ENCODE measurements around the gene EFNA2.

The EFNA2 gene

DNA sequence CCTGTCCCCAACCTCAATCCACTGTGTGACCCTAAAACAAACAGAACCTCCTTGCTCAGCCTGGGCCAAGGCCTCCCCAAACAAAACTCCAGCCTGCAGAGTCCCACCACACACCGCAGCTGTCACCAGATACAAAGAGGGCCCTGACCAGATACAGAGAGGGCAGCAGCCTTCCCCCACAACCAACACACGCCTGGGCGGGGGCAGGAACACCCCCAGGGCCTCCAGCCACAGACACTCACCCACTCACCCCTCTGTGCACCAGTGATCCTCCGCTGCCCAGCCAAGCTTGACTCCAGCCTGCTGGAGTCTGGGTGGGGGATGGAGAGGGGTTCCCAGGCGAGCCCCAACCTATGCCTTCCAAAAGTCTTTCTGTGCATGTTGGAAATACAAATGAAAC is 22.5 kb upstream of the EFNA2 start:
- peaks cover 56% of the 10 kb centered on the region for H3K36me3 Mint-ChIP-seq
- peaks cover 61% of the 10 kb centered on the region for H3K4me1 Mint-ChIP-seq

GRCh38 chr19:1264801-1265614 is 20.7 kb upstream of the EFNA2 start:
- Mint-ChIP-seq H3K4me3 (peak overlapping the region; percentile 89), H3K27ac (peak overlapping the region; percentile 61), H3K4me1 (peaks cover 65% of the 10 kb centered on the region), H3K36me3 (peaks cover 56% of the 10 kb centered on the region), H3K9me3 (no peaks in the 10 kb centered on the region)
- ATAC-seq (no peak), DNase-seq (ENCODE audit: low spot score in 2 of 2) (no peak)

More for the DNA sequence above, 22.5 kb upstream of the EFNA2 start:
- H3K27ac Mint-ChIP-seq, result peak overlapping the region; percentile 97
- ATAC-seq (no peak), DNase-seq (ENCODE audit: low spot score in 2 of 2) (no peak)
- H3K9me3 Mint-ChIP-seq, result no peaks in the 10 kb centered on the region
- peak overlapping the region; percentile 98 for H3K4me3 Mint-ChIP-seq

GRCh38 chr19:1265615-1266128 is 20.0 kb upstream of the EFNA2 start:
- ATAC-seq, result peak; percentile 48
- H3K36me3 Mint-ChIP-seq, result peaks cover 60% of the 10 kb centered on the region
- H3K9me3 Mint-ChIP-seq, result no peaks in the 10 kb centered on the region
- peak overlapping the region; percentile 89 for H3K4me3 Mint-ChIP-seq
- peaks cover 71% of the 10 kb centered on the region for H3K4me1 Mint-ChIP-seq
- peak in 1 of 2 donors; percentile 46 for DNase-seq (ENCODE audit: low spot score in 2 of 2)
- peak overlapping the region; percentile 61 for H3K27ac Mint-ChIP-seq

GRCh38 chr19:1266129-1266915 is 19.4 kb upstream of the EFNA2 start:
- H3K27ac Mint-ChIP-seq, result peak overlapping the region; percentile 61
- H3K4me1 Mint-ChIP-seq, result peaks cover 74% of the 10 kb centered on the region
- peaks cover 65% of the 10 kb centered on the region for H3K36me3 Mint-ChIP-seq
- no peaks in the 10 kb centered on the region for H3K9me3 Mint-ChIP-seq
- H3K4me3 Mint-ChIP-seq, result peak overlapping the region; percentile 89
- ATAC-seq, result peak; percentile 64
- DNase-seq (ENCODE audit: low spot score in 2 of 2), result peak; percentile 96

GRCh38 chr19:1266916-1267476 is 18.7 kb upstream of the EFNA2 start:
- Mint-ChIP-seq H3K27ac (peak overlapping the region; percentile 61), H3K4me1 (peaks cover 74% of the 10 kb centered on the region)
- peak; percentile 91 to 96 for DNase-seq (ENCODE audit: low spot score in 2 of 2)

DNA sequence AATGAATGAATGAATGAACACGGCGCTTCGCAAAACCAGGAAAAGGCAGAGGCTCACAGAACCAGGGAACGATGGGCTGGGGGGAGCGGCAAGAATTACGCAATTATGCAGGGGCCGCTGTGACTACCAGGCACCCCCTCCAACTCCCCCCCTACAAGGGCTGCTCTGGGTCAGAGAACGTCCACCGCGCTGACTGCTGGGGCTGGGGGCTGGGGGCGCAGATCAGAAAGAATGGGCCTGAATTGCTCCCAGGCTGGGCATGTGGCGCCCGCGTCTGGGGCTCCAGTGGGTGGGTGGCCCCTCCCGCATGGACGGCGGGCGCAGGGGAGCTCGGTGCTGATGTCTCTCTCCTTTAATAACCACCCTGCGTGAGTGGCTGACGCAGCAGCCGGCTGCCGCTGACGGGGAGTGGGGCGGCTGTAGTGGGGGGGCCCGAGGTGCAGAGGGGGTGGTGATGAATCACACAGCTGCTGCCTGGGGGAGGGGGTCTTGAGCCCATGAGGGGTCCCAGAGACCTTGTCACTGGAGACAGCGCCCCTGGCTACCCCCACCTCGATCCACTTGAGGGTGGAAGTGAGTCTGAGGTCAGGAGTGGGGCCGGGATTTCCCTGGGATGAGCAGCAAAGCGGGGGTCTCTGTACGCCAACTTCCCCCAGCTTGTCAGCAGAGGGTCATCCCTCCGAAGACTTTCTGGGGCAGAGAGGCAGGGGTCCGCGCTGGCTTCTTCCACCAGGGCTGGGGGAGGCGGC is 18.0 kb upstream of the EFNA2 start:
- H3K27ac Mint-ChIP-seq, result peak overlapping the region; percentile 96
- DNase-seq (ENCODE audit: low spot score in 2 of 2) (no peak), ATAC-seq (no peak)
- H3K4me1 Mint-ChIP-seq, result peaks cover 77% of the 10 kb centered on the region
- peaks cover 70% of the 10 kb centered on the region for H3K36me3 Mint-ChIP-seq
- H3K4me3 Mint-ChIP-seq, result peak overlapping the region; percentile 89
- no peaks in the 10 kb centered on the region for H3K9me3 Mint-ChIP-seq

More at GRCh38 chr19:1266916-1267476, 18.7 kb upstream of the EFNA2 start:
- ATAC-seq, result peak; percentile 6
- Mint-ChIP-seq H3K9me3 (no peaks in the 10 kb centered on the region), H3K36me3 (peaks cover 65% of the 10 kb centered on the region), H3K4me3 (peak overlapping the region; percentile 89)

- no peaks in the 10 kb centered on the region for H3K9me3 Mint-ChIP-seq
- H3K27ac Mint-ChIP-seq, result peak overlapping the region; percentile 96
- no peak for ATAC-seq
- peak overlapping the region; percentile 89 for H3K4me3 Mint-ChIP-seq
- DNase-seq (ENCODE audit: low spot score in 2 of 2), result no peak
- peaks cover 77% of the 10 kb centered on the region for H3K4me1 Mint-ChIP-seq
- H3K36me3 Mint-ChIP-seq, result peaks cover 78% of the 10 kb centered on the region
These were observed 17.2 kb upstream of the EFNA2 start for GRCh38 chr19:1268226-1269064.

GRCh38 chr19:1269065-1269477 is 16.6 kb upstream of the EFNA2 start, which contains the start of gene CIRBP:
Gene CIRBP, plus strand, starts transcription at chr19:1269332. Its CDS starts 1,602 bp downstream, at chr19:1270934.
- DNase-seq (ENCODE audit: low spot score in 2 of 2), result peak; percentile 98 to 99
- H3K4me3 Mint-ChIP-seq, result peak within 1 kb of the TSS; percentile 89
- peaks cover 83% of the 10 kb centered on the region for H3K36me3 Mint-ChIP-seq
- H3K9me3 Mint-ChIP-seq, result no peaks in the 10 kb centered on the region
- H3K4me1 Mint-ChIP-seq, result peaks cover 82% of the 10 kb centered on the region
- H3K27ac Mint-ChIP-seq, result peak within 1 kb of the TSS; percentile 96
- peak; percentile 80 for ATAC-seq

DNA sequence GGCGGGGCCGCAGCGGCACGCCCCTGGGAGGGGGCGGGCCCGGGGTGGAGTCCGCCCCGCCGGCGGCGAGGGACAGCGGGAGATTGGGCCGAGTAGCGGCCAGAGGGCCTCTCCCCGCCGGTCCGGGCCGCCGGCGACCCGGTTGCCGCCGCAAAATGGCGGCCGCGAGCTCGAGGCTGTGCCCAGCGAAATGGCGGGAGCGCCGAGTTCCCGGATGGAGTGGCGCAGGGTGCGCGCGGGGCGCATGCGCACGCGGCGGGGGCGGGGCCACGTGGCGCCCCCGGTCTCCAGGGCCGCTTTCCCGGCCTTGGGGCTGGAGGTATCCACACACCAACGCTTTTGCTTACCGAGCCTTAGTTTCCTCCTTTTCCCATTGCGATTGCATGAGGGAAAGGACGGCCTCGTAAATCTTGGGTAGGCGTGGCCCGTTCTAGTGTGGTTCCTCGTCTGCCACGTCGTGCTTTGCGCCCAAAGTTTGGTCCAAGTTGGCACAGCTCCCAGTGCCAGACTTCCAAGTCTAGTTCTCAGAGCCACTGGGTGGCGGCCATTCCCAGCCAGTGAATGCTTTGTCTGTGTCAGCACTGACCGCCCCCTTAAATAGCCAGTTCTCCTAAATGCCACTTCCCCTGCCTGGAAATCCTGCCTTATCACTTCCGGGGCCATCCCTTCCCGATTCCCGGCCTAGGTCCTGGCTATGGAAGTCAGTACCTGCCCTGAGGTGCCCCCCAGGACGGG is 16.0 kb upstream of the EFNA2 start:
- peak; percentile 52 for ATAC-seq
- DNase-seq (ENCODE audit: low spot score in 2 of 2), result peak; percentile 81 to 93
- Mint-ChIP-seq H3K27ac (peak overlapping the region; percentile 96), H3K4me1 (peaks cover 81% of the 10 kb centered on the region), H3K36me3 (peaks cover 83% of the 10 kb centered on the region), H3K9me3 (no peaks in the 10 kb centered on the region), H3K4me3 (peak overlapping the region; percentile 89)

DNA sequence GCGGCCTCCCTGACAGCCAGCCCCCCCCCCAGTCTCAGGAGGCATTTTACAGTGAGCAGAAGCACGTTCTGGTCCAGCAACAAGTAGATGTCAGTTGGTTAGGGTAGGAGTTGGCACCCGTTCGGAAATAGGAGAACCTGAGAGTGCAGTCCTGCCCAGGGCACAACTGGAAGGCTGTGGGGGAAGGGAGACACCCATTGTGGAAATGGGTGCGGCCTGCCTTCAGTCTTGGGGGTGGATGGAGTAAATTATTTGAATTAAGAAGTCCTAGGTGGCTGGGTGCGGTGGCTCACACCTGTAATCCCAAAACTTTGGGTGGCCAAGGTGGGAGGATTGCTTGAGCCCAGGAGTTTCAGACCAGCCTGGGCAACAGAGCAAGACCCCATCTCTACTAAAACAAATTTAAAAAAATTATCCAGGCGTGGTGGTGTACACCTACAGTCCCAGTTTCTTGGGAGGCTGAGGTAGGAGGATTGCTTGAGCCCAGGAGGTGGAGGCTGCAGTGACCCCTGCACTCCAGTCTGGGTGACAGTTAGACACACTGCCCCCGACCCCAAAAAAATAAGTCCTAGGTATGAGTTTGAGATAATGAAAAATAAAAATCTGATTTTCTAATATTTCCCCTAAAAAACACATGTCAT is 15.3 kb upstream of the EFNA2 start:
- H3K4me1 Mint-ChIP-seq, result peaks cover 74% of the 10 kb centered on the region
- H3K4me3 Mint-ChIP-seq, result peak overlapping the region; percentile 89
- DNase-seq (ENCODE audit: low spot score in 2 of 2), result no peak
- H3K36me3 Mint-ChIP-seq, result peaks cover 83% of the 10 kb centered on the region
- ATAC-seq, result no peak
- peak overlapping the region; percentile 96 for H3K27ac Mint-ChIP-seq
- no peaks in the 10 kb centered on the region for H3K9me3 Mint-ChIP-seq

GRCh38 chr19:1270854-1271527 is 14.7 kb upstream of the EFNA2 start:
- no peak for ATAC-seq
- Mint-ChIP-seq H3K9me3 (no peaks in the 10 kb centered on the region), H3K4me1 (peaks cover 67% of the 10 kb centered on the region), H3K27ac (peak overlapping the region; percentile 96), H3K4me3 (peak overlapping the region; percentile 89), H3K36me3 (peaks cover 85% of the 10 kb centered on the region)
- DNase-seq (ENCODE audit: low spot score in 2 of 2), result no peak

DNA sequence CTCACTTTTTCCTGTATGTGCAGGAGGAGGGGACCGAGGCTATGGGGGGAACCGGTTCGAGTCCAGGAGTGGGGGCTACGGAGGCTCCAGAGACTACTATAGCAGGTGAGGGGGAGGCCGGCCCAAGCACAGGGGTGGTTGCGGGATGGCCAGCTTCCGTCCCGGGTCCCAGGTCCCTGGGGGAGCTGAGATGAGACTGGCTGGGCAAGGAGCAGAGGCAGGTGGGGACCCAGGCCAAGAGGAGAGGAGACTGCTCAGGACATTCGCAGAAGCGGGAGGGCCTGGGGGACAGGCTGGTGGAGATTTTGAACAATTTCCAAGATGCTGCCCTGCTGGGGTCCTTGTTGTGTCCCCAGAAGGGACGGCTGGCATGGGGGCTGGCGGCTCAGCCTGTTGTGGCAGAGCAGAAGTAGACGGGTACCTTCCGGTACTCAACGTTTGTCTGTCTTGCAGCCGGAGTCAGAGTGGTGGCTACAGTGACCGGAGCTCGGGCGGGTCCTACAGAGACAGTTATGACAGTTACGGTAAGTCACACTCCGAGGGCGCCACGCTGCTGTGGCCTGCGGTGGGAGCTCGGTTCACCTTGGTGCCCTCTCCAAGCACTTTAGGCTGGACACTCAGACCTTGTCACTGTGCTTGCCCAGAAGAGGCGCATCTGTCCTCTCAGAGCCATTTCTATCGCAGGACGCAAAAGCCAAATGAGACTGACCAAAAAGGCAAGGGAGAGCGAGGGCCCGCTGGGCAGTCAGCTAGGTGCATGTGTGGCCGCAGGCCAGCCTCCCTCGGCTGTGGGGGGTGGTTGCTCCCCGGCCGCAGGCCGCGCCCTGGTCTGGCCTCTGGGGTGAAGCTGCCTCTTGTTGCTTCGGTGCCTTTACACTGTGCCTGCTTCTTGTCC is 13.9 kb upstream of the EFNA2 start:
- H3K4me3 Mint-ChIP-seq, result peak overlapping the region; percentile 89
- peaks cover 91% of the 10 kb centered on the region for H3K36me3 Mint-ChIP-seq
- no peaks in the 10 kb centered on the region for H3K9me3 Mint-ChIP-seq
- ATAC-seq (no peak), DNase-seq (ENCODE audit: low spot score in 2 of 2) (no peak)
- peak overlapping the region; percentile 96 for H3K27ac Mint-ChIP-seq
- peaks cover 70% of the 10 kb centered on the region for H3K4me1 Mint-ChIP-seq

Data from stimulated activated effector memory CD8-positive, alpha-beta T cell treated with anti-CD3 and anti-CD28 coated beads, Interleukin-12 subunit alpha, Interleukin-12 subunit beta, amount 100 ng/mL, for 72 hours (primary cell).